CD4-positive, alpha-beta T cell treated with Interleukin-10 for 1 hour (primary cell): ENCODE results near the gene SPAG16.

ENCODE experiments used
- DNase-seq: peaks from one replicate; pipeline ENCODE4 v3.0.0-alpha.2; 2020

The SPAG16 gene

GRCh38 chr2:214311031-214311533, 1026.8 kb downstream of the SPAG16 start:
- no peak for DNase-seq

- no peak for DNase-seq
Observed at GRCh38 chr2:214311931-214312749, 1027.9 kb downstream of the SPAG16 start.

- no peak for DNase-seq
Observed at GRCh38 chr2:214315324-214315723, 1031.1 kb downstream of the SPAG16 start.

GRCh38 chr2:214320211-214320610, 1035.9 kb downstream of the SPAG16 start:
- DNase-seq = no peak

GRCh38 chr2:214322662-214323061, 1038.4 kb downstream of the SPAG16 start:
- no peak for DNase-seq

GRCh38 chr2:214325404-214325803, 1041.1 kb downstream of the SPAG16 start:
- no peak for DNase-seq

- DNase-seq = no peak
Observed at GRCh38 chr2:214328941-214329340, 1044.7 kb downstream of the SPAG16 start.

- no peak for DNase-seq
Observed at GRCh38 chr2:214341646-214342045, 1057.4 kb downstream of the SPAG16 start.

GRCh38 chr2:214358506-214358905, 1074.2 kb downstream of the SPAG16 start:
- DNase-seq = no peak

- no peak for DNase-seq
Observed at GRCh38 chr2:214361116-214361515, 1076.9 kb downstream of the SPAG16 start.

GRCh38 chr2:214365549-214365948, 1081.3 kb downstream of the SPAG16 start:
- DNase-seq = no peak

- DNase-seq = no peak
Observed at GRCh38 chr2:214367171-214367570, 1082.9 kb downstream of the SPAG16 start.

GRCh38 chr2:214376618-214377285, 1092.5 kb downstream of the SPAG16 start:
- no peak for DNase-seq

- DNase-seq = no peak
Observed at GRCh38 chr2:214377286-214377624, 1093.0 kb downstream of the SPAG16 start.

GRCh38 chr2:214378455-214379103, 1094.3 kb downstream of the SPAG16 start:
- no peak for DNase-seq

GRCh38 chr2:214379227-214379626, 1095.0 kb downstream of the SPAG16 start:
- no peak for DNase-seq

- no peak for DNase-seq
Observed at GRCh38 chr2:214380681-214381080, 1096.4 kb downstream of the SPAG16 start.

GRCh38 chr2:214382229-214382628, 1098.0 kb downstream of the SPAG16 start:
- no peak for DNase-seq

- DNase-seq = no peak
Observed at GRCh38 chr2:214386720-214387119, 1102.5 kb downstream of the SPAG16 start.

- DNase-seq = no peak
Observed at GRCh38 chr2:214389334-214389733, 1105.1 kb downstream of the SPAG16 start.

- DNase-seq = no peak
Observed at GRCh38 chr2:214393796-214394195, 1109.5 kb downstream of the SPAG16 start.

GRCh38 chr2:214395040-214395439, 1110.8 kb downstream of the SPAG16 start:
- no peak for DNase-seq

GRCh38 chr2:214401580-214401979, 1117.3 kb downstream of the SPAG16 start:
- no peak for DNase-seq
